Fibroblast of pulmonary artery (primary cell): ENCODE data around the gene RIMBP2.

Source experiments
- DNase-seq: peaks from one replicate; pipeline ENCODE4 v3.0.0-alpha.2; 2010; ENCODE audit warnings: low read depth
- H3K4me3 ChIP-seq: replicated peaks from 2 replicates; pipeline ENCODE4 v1.5.1; 2011; ENCODE audit warnings: low read depth, mild to moderate bottlenecking, control low read depth, low read length, moderate library complexity
- CTCF ChIP-seq: IDR thresholded peaks from 2 replicates; pipeline ENCODE4 v1.5.1; 2011; ENCODE audit warnings: mild to moderate bottlenecking, control low read depth, low read length, inconsistent platforms; ENCODE audit errors: missing control alignments

Gene RIMBP2

DNA sequence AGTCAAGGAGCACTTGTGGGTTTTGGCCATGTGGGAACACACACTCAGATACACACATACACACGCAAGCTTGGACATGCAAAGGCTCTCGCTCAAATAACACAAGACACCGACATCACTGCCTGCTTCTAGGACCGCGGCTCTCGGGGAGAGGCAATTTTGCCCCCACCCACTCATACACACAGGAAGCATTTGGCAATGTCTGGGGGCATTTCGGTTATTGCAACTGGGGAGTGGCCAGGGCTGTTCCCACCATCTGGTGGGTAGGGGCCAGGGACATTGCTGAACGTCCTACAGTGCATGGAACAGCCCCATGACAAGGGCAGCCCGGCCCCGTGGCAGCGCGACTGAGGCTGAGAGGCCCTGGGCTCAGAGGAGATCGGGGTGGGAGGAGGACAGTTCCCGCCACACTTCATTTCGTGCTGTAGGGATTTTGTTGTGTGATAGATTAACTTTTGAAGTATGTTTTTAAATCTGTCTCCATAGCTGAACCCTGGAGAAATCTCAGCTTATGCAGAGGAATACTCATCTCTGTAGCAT lies 35.6 kb downstream of the RIMBP2 start:
- H3K4me3 ChIP-seq, result no peak overlapping the region
- TF ChIP-seq CTCF, result no peak
- no peak for DNase-seq

DNA sequence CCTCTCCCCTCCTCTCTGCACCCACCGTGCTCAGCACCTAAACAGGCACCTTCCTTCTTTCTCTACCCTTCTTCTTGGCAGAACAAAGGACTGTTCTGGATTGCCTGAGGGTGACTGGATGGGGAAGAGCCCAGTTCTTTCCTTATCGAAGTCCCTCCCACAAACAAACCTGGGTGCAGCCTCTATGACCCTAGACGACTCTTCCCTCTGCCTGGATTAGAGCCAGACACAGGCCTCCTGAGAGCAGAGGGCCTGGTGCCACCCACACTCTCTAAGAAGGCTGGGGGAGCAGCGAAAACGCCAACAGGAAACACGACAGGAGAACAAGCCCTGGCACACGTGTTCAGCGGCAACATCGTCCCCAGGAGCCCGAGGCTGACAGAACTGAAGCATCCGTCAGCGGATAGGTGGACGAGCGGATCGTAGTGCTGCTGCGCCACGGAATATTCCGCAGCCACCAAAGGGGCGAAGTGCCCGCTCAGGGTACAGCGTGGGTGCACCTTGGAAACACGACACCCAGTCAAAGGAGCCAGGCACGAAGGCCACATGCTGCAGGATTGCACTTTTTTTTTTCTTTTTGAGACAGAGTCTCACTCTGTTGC lies 38.0 kb downstream of the RIMBP2 start:
- DNase-seq, result no peak
- TF ChIP-seq CTCF, result no peak
- no peak overlapping the region for H3K4me3 ChIP-seq

DNA sequence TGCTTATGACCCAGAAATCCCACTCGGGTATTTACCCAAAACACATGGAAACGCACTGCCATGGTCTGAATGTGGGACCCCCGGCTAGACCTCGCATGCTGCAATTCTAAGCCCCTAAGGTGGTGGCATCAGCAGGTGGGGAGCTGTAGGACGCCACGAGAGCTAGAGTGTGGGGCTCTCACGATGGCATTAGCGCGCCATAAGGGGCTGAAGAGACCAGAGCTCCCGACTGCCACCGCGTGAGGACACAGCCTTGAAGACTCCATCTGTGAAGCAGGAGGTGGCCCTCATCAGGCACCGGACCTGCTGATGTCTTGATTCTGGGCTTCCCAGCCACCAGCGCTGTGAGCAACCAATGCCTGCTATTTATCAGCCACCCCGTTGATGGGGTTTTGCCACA lies 40.3 kb downstream of the RIMBP2 start:
- no peak for DNase-seq
- H3K4me3 ChIP-seq, result no peak overlapping the region
- no peak for TF ChIP-seq CTCF

GRCh38 chr12:130675121-130675520 lies 41.0 kb downstream of the RIMBP2 start:
- no peak overlapping the region for H3K4me3 ChIP-seq
- no peak for DNase-seq
- TF ChIP-seq CTCF, result no peak

DNA sequence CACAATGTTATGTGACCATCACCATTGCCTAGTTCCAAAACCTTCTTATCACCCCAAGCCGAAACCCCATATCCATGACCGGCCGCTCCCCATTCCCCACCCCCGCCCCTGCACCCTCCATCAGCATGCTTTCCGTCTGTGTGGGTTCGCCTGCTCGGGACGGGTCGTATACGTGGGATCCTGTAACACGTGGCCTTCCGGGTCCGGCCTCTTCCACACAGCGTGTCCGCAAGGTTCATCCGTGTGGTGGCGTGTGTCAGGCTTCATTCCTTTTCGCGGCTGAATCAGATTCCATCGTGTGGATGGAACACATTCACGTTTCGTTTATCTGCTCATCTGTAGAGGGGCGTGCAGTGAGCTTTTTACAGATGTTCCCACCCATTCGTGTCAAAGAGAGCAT lies 41.4 kb downstream of the RIMBP2 start:
- no peak for TF ChIP-seq CTCF
- no peak overlapping the region for H3K4me3 ChIP-seq
- no peak for DNase-seq

GRCh38 chr12:130673036-130673705 lies 42.9 kb downstream of the RIMBP2 start:
- no peak overlapping the region for H3K4me3 ChIP-seq
- DNase-seq, result no peak
- TF ChIP-seq CTCF, result no peak
